Right forelimb (tissue), 1 donor: Measurements from ENCODE around the gene TSPAN9.

Experiments
- DNase-seq: peaks from one replicate; pipeline ENCODE4 v3.0.0-alpha.2; 2018

The TSPAN9 gene

GRCh38 chr12:3129301-3130056 lies 52.3 kb downstream of the TSPAN9 start:
- no peak for DNase-seq

GRCh38 chr12:3130057-3130830 lies 53.1 kb downstream of the TSPAN9 start:
- DNase-seq: no peak

- no peak for DNase-seq
Measured at GRCh38 chr12:3131129-3131528, 54.0 kb downstream of the TSPAN9 start.

- DNase-seq: no peak
Measured at GRCh38 chr12:3132636-3133404, 55.6 kb downstream of the TSPAN9 start.

- DNase-seq: no peak
Measured at GRCh38 chr12:3133405-3133783, 56.2 kb downstream of the TSPAN9 start.

GRCh38 chr12:3134126-3134525 lies 56.9 kb downstream of the TSPAN9 start:
- no peak for DNase-seq

- no peak for DNase-seq
Measured at GRCh38 chr12:3134526-3135135, 57.5 kb downstream of the TSPAN9 start.

- DNase-seq: no peak
Measured at GRCh38 chr12:3135522-3136461, 58.6 kb downstream of the TSPAN9 start.

- no peak for DNase-seq
Measured at GRCh38 chr12:3136641-3137267, 59.6 kb downstream of the TSPAN9 start.

- no peak for DNase-seq
Measured at GRCh38 chr12:3137268-3137781, 60.1 kb downstream of the TSPAN9 start.

GRCh38 chr12:3137814-3138445 lies 60.8 kb downstream of the TSPAN9 start:
- DNase-seq: no peak

- DNase-seq: no peak
Measured at GRCh38 chr12:3138941-3139511, 61.8 kb downstream of the TSPAN9 start.

GRCh38 chr12:3139760-3140159 lies 62.6 kb downstream of the TSPAN9 start:
- no peak for DNase-seq

- DNase-seq: no peak
Measured at GRCh38 chr12:3140284-3140683, 63.1 kb downstream of the TSPAN9 start.

- no peak for DNase-seq
Measured at GRCh38 chr12:3141339-3142321, 64.5 kb downstream of the TSPAN9 start.

GRCh38 chr12:3142386-3142785 lies 65.2 kb downstream of the TSPAN9 start:
- DNase-seq: no peak

- no peak for DNase-seq
Measured at GRCh38 chr12:3144495-3144894, 67.3 kb downstream of the TSPAN9 start.

GRCh38 chr12:3145033-3145432 lies 67.9 kb downstream of the TSPAN9 start:
- DNase-seq: no peak
